Suprapubic skin (tissue), 4 donors: ENCODE measurements around the gene RHAG. TPM values are rescaled to one million over a fixed set of nuclear protein-coding genes. Genes with fewer than 3 reads are reported as not detected.

ENCODE experiments used
- DNase-seq, 2 donors: peaks; one replicate each; pipeline ENCODE4 v3.0.0-alpha.2; 2019; ENCODE audit warnings: low spot score in 2 of 2
- H3K27ac ChIP-seq: fragments of 200-600 bp; sonication (generic); one replicate; pipeline ENCODE4 v1.5.1; 2019
- H3K27me3 ChIP-seq: fragments of 200-600 bp; sonication (generic); one replicate; pipeline ENCODE4 v1.5.1; 2019
- H3K36me3 ChIP-seq: fragments of 200-600 bp; sonication (generic); one replicate; pipeline ENCODE4 v1.5.1; 2019
- H3K4me1 ChIP-seq: fragments of 200-600 bp; sonication (generic); one replicate; pipeline ENCODE4 v1.5.1; 2019
- H3K4me3 ChIP-seq: fragments of 200-600 bp; sonication (generic); one replicate; pipeline ENCODE4 v1.5.1; 2019; ENCODE audit warnings: mild to moderate bottlenecking
- H3K9me3 ChIP-seq: fragments of 200-600 bp; sonication (generic); one replicate; pipeline ENCODE4 v1.5.1; 2019
- CTCF ChIP-seq, 2 donors: fragments of 200-600 bp in 1 of 2; fragments of 450-650 bp in 1 of 2; sonication (generic) in 1 of 2; IDR thresholded peaks; one replicate each; pipeline ENCODE4 v1.5.1; 2016 to 2019; ENCODE audit warnings: antibody characterized with exemption in 2 of 2, mild to moderate bottlenecking in 1 of 2, moderate library complexity in 1 of 2
- EP300 ChIP-seq: sonication (generic); formaldehyde crosslinking; IDR thresholded peaks from one replicate; pipeline ENCODE4 v1.6.1; 2017; ENCODE audit warnings: antibody characterized with exemption
- POLR2A ChIP-seq, 2 donors: fragments of 450-650 bp; IDR thresholded peaks; one replicate each; pipeline ENCODE4 v1.6.1; 2017; ENCODE audit warnings: antibody characterized with exemption in 2 of 2, mild to moderate bottlenecking in 2 of 2, moderate library complexity in 2 of 2
- POLR2AphosphoS5 ChIP-seq, 3 donors: sonication (generic); formaldehyde crosslinking; IDR thresholded peaks; one replicate each; pipeline ENCODE4 v1.6.1; 2017; ENCODE audit warnings: antibody characterized with exemption in 3 of 3
- WGBS: methylation state at CpG from one replicate; pipeline ENCODE4 v1.1.5; 2018; 5-methylcytosine and 5-hydroxymethylcytosine counted together
- total RNA-seq, 4 donors: library from RNA; depleted of rRNA; stranded (reverse); fragments of >200 nt; gene quantifications; one replicate each; pipeline ENCODE4 v1.1.0, GENCODE V29; 2016

RHAG gene
- total RNA-seq, 4 donors from 2014 or later: 0.89 TPM; not detected in 3

GRCh38 chr6:49635978-49636712 lies 494 bp downstream of the RHAG start:
- TF ChIP-seq EP300 (no peak), CTCF (IDR thresholded peaks at IDR 0.05) (no peak), POLR2AphosphoS5 (IDR thresholded peaks at IDR 0.05) (no peak), POLR2A (IDR thresholded peaks at IDR 0.05) (no peak)
- Histone ChIP-seq H3K4me3 (no peak overlapping the region), H3K4me1 (no peaks in the 10 kb centered on the region), H3K9me3 (no peaks in the 10 kb centered on the region), H3K36me3 (no peaks in the 10 kb centered on the region), H3K27ac (no peak overlapping the region), H3K27me3 (no peaks in the 10 kb centered on the region)
- WGBS: 83% methylated on average over 5 of the region's 5 CpGs
- DNase-seq: no peak

- H3K9me3 ChIP-seq: no peaks in the 10 kb centered on the region
- H3K36me3 ChIP-seq: no peaks in the 10 kb centered on the region
- no peak for DNase-seq
- no peaks in the 10 kb centered on the region for H3K4me1 ChIP-seq
- no peaks in the 10 kb centered on the region for H3K27me3 ChIP-seq
- no peak for TF ChIP-seq EP300
- TF ChIP-seq CTCF (IDR thresholded peaks at IDR 0.05): no peak
- no peak for TF ChIP-seq POLR2A (IDR thresholded peaks at IDR 0.05)
- TF ChIP-seq POLR2AphosphoS5 (IDR thresholded peaks at IDR 0.05): no peak
- no peak overlapping the region for H3K27ac ChIP-seq
- H3K4me3 ChIP-seq: no peak overlapping the region
These were observed 1.2 kb downstream of the RHAG start for GRCh38 chr6:49635480-49635879.

- H3K27me3 ChIP-seq: no peaks in the 10 kb centered on the region
- 88% methylated on average over 3 of the region's 3 CpGs for WGBS
- H3K27ac ChIP-seq: no peak overlapping the region
- DNase-seq: no peak
- no peaks in the 10 kb centered on the region for H3K4me1 ChIP-seq
- TF ChIP-seq POLR2AphosphoS5 (IDR thresholded peaks at IDR 0.05) (no peak), EP300 (no peak), POLR2A (IDR thresholded peaks at IDR 0.05) (no peak), CTCF (IDR thresholded peaks at IDR 0.05) (no peak)
- no peaks in the 10 kb centered on the region for H3K9me3 ChIP-seq
- H3K36me3 ChIP-seq: no peaks in the 10 kb centered on the region
- H3K4me3 ChIP-seq: no peak overlapping the region
These were observed 1.8 kb downstream of the RHAG start for GRCh38 chr6:49634836-49635218.

- no peaks in the 10 kb centered on the region for H3K4me1 ChIP-seq
- no peak overlapping the region for H3K4me3 ChIP-seq
- H3K27ac ChIP-seq: no peak overlapping the region
- no peaks in the 10 kb centered on the region for H3K9me3 ChIP-seq
- DNase-seq: no peak
- no peak for TF ChIP-seq POLR2AphosphoS5 (IDR thresholded peaks at IDR 0.05)
- TF ChIP-seq EP300: no peak
- no peak for TF ChIP-seq POLR2A (IDR thresholded peaks at IDR 0.05)
- TF ChIP-seq CTCF (IDR thresholded peaks at IDR 0.05): no peak
- H3K36me3 ChIP-seq: no peaks in the 10 kb centered on the region
- WGBS: 88% methylated on average over 6 of the region's 6 CpGs
- no peaks in the 10 kb centered on the region for H3K27me3 ChIP-seq
These were observed 2.4 kb downstream of the RHAG start for GRCh38 chr6:49634092-49634835.

GRCh38 chr6:49633541-49633940 lies 3.1 kb downstream of the RHAG start:
- 82% methylated on average over 2 of the region's 2 CpGs for WGBS
- DNase-seq: no peak
- H3K36me3 ChIP-seq: no peaks in the 10 kb centered on the region
- no peak overlapping the region for H3K4me3 ChIP-seq
- no peak for TF ChIP-seq POLR2AphosphoS5 (IDR thresholded peaks at IDR 0.05)
- TF ChIP-seq CTCF (IDR thresholded peaks at IDR 0.05): no peak
- no peak for TF ChIP-seq POLR2A (IDR thresholded peaks at IDR 0.05)
- no peak for TF ChIP-seq EP300
- no peaks in the 10 kb centered on the region for H3K27me3 ChIP-seq
- H3K9me3 ChIP-seq: no peaks in the 10 kb centered on the region
- H3K27ac ChIP-seq: no peak overlapping the region
- H3K4me1 ChIP-seq: no peaks in the 10 kb centered on the region
